DMS153 treated with DMSO at 0.1 percent for 48 hours (cell line): ENCODE measurements around the gene TAF8.

Experiments
- DNase-seq: peaks from one replicate; lab custom pipeline; 2025; ENCODE audit not compliant: unreplicated experiment; lab: John Stamatoyannopoulos, UW

TAF8 gene

GRCh38 chr6:42049948-42050296 is 402 bp upstream of the TAF8 start:
- peak; percentile 6 for DNase-seq

GRCh38 chr6:42051268-42051653 is 937 bp downstream of the TAF8 start:
- no peak for DNase-seq

GRCh38 chr6:42053601-42054000 is 3.3 kb downstream of the TAF8 start:
- DNase-seq: no peak

GRCh38 chr6:42059743-42060142 is 9.4 kb downstream of the TAF8 start:
- no peak for DNase-seq

- DNase-seq: no peak
Measured at GRCh38 chr6:42066156-42066675, 15.9 kb downstream of the TAF8 start.

GRCh38 chr6:42068173-42068572 is 17.8 kb downstream of the TAF8 start:
- no peak for DNase-seq

GRCh38 chr6:42068872-42069522 is 18.7 kb downstream of the TAF8 start:
- no peak for DNase-seq

- no peak for DNase-seq
Measured at GRCh38 chr6:42071881-42072583, 21.7 kb downstream of the TAF8 start.

GRCh38 chr6:42073287-42073686 is 23.0 kb downstream of the TAF8 start:
- DNase-seq: no peak

GRCh38 chr6:42075159-42075838 is 25.0 kb downstream of the TAF8 start:
- no peak for DNase-seq

GRCh38 chr6:42078386-42078785 is 28.1 kb downstream of the TAF8 start:
- DNase-seq: no peak

GRCh38 chr6:42079941-42080464 is 29.7 kb downstream of the TAF8 start:
- no peak for DNase-seq

GRCh38 chr6:42083530-42083929 is 33.2 kb downstream of the TAF8 start:
- no peak for DNase-seq

GRCh38 chr6:42084889-42085288 is 34.6 kb downstream of the TAF8 start:
- DNase-seq: no peak

- DNase-seq: no peak
Measured at GRCh38 chr6:42086046-42087035, 36.0 kb downstream of the TAF8 start.

- DNase-seq: no peak
Measured at GRCh38 chr6:42088101-42088591, 37.8 kb downstream of the TAF8 start.

- no peak for DNase-seq
Measured at GRCh38 chr6:42090819-42091717, 40.7 kb downstream of the TAF8 start.

GRCh38 chr6:42091718-42092023 is 41.3 kb downstream of the TAF8 start:
- no peak for DNase-seq

- DNase-seq: no peak
Measured at GRCh38 chr6:42093582-42094329, 43.4 kb downstream of the TAF8 start.
